BJ (cell line): Measurements from ENCODE around the gene PRKAR2B. TPM values are rescaled to one million over a fixed set of nuclear protein-coding genes. Genes with fewer than 3 reads are reported as not detected.

Source experiments
- CTCF ChIA-PET: fragments of 350-600 bp; formaldehyde crosslinking; extraction: SDS; loops from one replicate; lab custom pipeline; 2021; ENCODE audit warnings: antibody characterized with exemption, inconsistent platforms; lab: Yijun Ruan, JAX
- POLR2A ChIA-PET: fragments of 300-600 bp; sonication (Branson Sonifier 250); formaldehyde crosslinking; extraction: SDS; loops from one replicate; lab custom pipeline; 2021; ENCODE audit warnings: antibody characterized with exemption; lab: Charles Lee
- DNase-seq: peaks from one replicate; pipeline ENCODE4 v3.0.0-alpha.2; 2011; ENCODE audit warnings: low read depth
- H3K27me3 ChIP-seq: 2 replicates; pipeline ENCODE4 v1.6.0; 2011; ENCODE audit warnings: low read length; ENCODE audit not compliant: control insufficient read depth, insufficient read depth
- H3K36me3 ChIP-seq: 2 replicates; pipeline ENCODE4 v1.5.1; 2011; ENCODE audit warnings: low read length; ENCODE audit not compliant: control insufficient read depth, insufficient read depth
- H3K4me3 ChIP-seq: 2 replicates; pipeline ENCODE4 v1.5.1; 2011; ENCODE audit warnings: low read depth, mild to moderate bottlenecking, control low read depth, low read length
- CTCF ChIP-seq: IDR thresholded peaks from 2 replicates; pipeline ENCODE4 v1.5.1; 2011; ENCODE audit warnings: low read depth, mild to moderate bottlenecking, control low read depth, inconsistent platforms, low read length, moderate library complexity; ENCODE audit not compliant: insufficient read depth
- polyA plus RNA-seq: library from polyadenylated mRNA; depleted of rRNA; stranded (reverse); fragments of >200 nt; gene quantifications from 2 replicates; pipeline ENCODE4 v1.2.3, GENCODE V29; 2011

Gene PRKAR2B
- polyA plus RNA-seq, 1 experiment: 2.6 TPM

GRCh38 chr7:107045980-107046379, 1.5 kb downstream of the PRKAR2B start:
- POLR2A ChIA-PET: interaction anchor here (0.5 kb wide), 1 partner anchor 11 kb away, joined by 3 read pairs; no protein-coding TSS in a partner anchor

DNA sequence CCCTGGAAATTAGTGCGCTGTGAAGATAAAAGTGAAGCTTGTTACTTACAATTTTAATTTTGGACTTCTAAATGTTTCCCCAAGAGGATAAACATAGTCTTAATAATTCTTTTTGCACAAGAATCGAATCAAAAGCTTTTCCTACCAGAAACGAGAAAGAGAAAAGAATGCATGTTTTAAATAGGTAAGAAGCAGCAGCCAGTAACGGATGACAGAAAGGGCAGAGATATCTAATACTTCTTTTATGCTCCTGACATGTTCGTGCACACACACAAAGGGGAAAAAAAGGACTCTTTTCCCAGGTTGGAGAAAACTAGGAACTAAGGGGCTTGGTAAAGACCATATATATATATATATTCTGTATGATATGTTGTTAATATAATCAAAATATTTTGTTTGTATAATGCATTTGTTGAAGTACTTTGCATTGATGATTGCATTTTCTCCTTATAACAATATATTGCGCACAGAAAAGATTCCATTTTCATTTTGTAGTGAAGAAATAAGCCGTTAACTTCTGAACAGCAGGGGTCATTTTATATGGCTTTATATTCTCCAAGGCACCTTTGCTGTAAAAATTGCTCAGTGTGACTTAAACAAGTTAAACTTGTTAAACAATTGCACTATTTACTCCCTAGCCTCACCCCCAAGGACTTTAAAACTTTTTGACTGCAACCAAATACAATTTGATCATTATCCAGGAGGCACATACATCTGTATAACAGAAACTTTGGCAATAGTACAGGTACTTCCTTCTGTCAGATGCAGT, 2.2 kb downstream of the PRKAR2B start:
- Histone ChIP-seq H3K27me3 (no peaks in the 10 kb centered on the region), H3K36me3 (no peaks in the 10 kb centered on the region), H3K4me3 (no peak overlapping the region)
- CTCF ChIA-PET: interaction anchor here (0.7 kb wide), 1 partner anchor 369 kb away, joined by 4 read pairs; no protein-coding TSS in a partner anchor
- POLR2A ChIA-PET: interaction anchor here (0.5 kb wide), 1 partner anchor 10 kb away, joined by 3 read pairs; no protein-coding TSS in a partner anchor
- no peak for TF ChIP-seq CTCF
- no peak for DNase-seq

More at GRCh38 chr7:107045980-107046379, 1.5 kb downstream of the PRKAR2B start:
- CTCF ChIA-PET: interaction anchor here (0.7 kb wide), 1 partner anchor 369 kb away, joined by 4 read pairs; no protein-coding TSS in a partner anchor
- TF ChIP-seq CTCF: no peak
- peak; percentile 78 for DNase-seq
- no peak overlapping the region for H3K4me3 ChIP-seq
- H3K36me3 ChIP-seq: no peaks in the 10 kb centered on the region
- H3K27me3 ChIP-seq: no peaks in the 10 kb centered on the region

- ChIA-PET POLR2A (no interaction called here), CTCF (interaction anchor here (0.8 to 1.4 kb wide), 3 partner anchors 32 to 101 kb away, joined by 3 to 4 read pairs (median 3); no protein-coding TSS in a partner anchor)
- TF ChIP-seq CTCF: no peak
- no peak for DNase-seq
- H3K4me3 ChIP-seq: no peak overlapping the region
- no peaks in the 10 kb centered on the region for H3K27me3 ChIP-seq
- H3K36me3 ChIP-seq: no peaks in the 10 kb centered on the region
Measured at GRCh38 chr7:107047902-107048782, 3.6 kb downstream of the PRKAR2B start.

GRCh38 chr7:107048783-107049418, 4.4 kb downstream of the PRKAR2B start:
- CTCF ChIA-PET: interaction anchor here (0.9 to 1.4 kb wide), 2 partner anchors 32 to 98 kb away, joined by 3 to 4 read pairs; no protein-coding TSS in a partner anchor
- Histone ChIP-seq H3K27me3 (no peaks in the 10 kb centered on the region), H3K4me3 (no peak overlapping the region), H3K36me3 (no peaks in the 10 kb centered on the region)
- no peak for TF ChIP-seq CTCF
- POLR2A ChIA-PET: interaction anchor here (0.5 kb wide), 1 partner anchor 826 kb away, joined by 3 read pairs; no protein-coding TSS in a partner anchor
- no peak for DNase-seq
